Fibroblast of lung (primary cell): ENCODE results near the gene PHACTR2.

ENCODE experiments used
- EZH2 ChIP-seq: IDR thresholded peaks from 2 replicates; pipeline ENCODE4 v1.5.1; 2012; ENCODE audit warnings: low read length, control low read depth, mild to moderate bottlenecking; ENCODE audit errors: missing control alignments
- TF ChIP-seq, protein P1 (sequence below), 2 donors: IDR thresholded peaks in 1 of 2; conservative IDR thresholded peaks in 1 of 2; 1 replicate in 1 of 2; 2 replicates in 1 of 2; pipeline ENCODE4 v1.5.1; 2011 to 2012; ENCODE audit warnings: low read length in 2 of 2, control low read depth in 1 of 2, inconsistent platforms in 1 of 2, low read depth in 1 of 2, mild to moderate bottlenecking in 1 of 2

DNA sequence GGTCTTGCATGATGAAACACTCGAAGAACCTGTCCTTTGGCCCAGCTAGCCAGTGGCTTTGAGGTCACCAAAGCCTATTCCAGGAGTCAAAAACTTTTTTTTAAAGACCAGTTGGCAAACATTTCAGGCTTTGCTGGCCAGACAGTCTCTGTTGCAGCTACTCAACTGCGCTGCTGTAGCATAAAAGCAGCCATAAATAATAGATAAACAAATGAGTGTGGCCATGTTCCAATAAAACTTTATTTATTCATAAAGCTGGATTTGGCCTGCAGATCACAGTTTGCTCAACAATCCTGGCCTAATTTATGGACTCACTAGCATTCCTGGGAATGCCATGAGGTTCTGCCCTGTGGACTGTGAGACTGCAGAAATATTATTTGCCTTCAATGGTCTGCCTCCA lies 96.6 kb downstream of the PHACTR2 start:
- TF ChIP-seq, protein P1, sequence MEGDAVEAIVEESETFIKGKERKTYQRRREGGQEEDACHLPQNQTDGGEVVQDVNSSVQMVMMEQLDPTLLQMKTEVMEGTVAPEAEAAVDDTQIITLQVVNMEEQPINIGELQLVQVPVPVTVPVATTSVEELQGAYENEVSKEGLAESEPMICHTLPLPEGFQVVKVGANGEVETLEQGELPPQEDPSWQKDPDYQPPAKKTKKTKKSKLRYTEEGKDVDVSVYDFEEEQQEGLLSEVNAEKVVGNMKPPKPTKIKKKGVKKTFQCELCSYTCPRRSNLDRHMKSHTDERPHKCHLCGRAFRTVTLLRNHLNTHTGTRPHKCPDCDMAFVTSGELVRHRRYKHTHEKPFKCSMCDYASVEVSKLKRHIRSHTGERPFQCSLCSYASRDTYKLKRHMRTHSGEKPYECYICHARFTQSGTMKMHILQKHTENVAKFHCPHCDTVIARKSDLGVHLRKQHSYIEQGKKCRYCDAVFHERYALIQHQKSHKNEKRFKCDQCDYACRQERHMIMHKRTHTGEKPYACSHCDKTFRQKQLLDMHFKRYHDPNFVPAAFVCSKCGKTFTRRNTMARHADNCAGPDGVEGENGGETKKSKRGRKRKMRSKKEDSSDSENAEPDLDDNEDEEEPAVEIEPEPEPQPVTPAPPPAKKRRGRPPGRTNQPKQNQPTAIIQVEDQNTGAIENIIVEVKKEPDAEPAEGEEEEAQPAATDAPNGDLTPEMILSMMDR (conservative IDR thresholded peaks at IDR 0.05 in 1 of 2, IDR thresholded peaks at IDR 0.05 in 1 of 2; ENCODE audit: low read depth in 1 of 2, low read length in 2 of 2) = no peak
- no peak for TF ChIP-seq EZH2
